ENCODE data around the gene COL23A1.
A peak's percentile ranks its signal among the peaks of the same experiment; 100 is the strongest.

Gene COL23A1

DNA sequence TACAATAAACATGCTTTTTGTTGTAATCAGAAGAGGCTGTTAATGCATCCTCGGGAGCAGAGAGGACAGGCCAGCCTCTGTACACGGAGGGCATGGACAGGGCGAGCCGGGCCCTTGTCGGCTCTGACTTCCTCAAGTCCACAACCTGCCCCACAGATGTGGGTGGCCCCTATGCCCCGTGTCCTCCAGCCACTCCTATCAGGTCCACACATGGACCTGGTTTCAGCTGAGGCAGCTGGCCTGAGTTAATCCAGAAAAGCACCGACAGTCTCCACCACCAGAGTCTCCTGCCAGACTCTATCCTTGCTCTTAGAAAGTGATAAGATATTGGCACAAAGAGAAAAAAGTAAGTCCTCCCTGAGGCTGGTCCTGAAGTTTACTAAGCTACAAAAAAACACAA lies 305.2 kb downstream of the COL23A1 start:
- TF ChIP-seq, protein P1, sequence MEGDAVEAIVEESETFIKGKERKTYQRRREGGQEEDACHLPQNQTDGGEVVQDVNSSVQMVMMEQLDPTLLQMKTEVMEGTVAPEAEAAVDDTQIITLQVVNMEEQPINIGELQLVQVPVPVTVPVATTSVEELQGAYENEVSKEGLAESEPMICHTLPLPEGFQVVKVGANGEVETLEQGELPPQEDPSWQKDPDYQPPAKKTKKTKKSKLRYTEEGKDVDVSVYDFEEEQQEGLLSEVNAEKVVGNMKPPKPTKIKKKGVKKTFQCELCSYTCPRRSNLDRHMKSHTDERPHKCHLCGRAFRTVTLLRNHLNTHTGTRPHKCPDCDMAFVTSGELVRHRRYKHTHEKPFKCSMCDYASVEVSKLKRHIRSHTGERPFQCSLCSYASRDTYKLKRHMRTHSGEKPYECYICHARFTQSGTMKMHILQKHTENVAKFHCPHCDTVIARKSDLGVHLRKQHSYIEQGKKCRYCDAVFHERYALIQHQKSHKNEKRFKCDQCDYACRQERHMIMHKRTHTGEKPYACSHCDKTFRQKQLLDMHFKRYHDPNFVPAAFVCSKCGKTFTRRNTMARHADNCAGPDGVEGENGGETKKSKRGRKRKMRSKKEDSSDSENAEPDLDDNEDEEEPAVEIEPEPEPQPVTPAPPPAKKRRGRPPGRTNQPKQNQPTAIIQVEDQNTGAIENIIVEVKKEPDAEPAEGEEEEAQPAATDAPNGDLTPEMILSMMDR (conservative IDR thresholded peaks at IDR 0.05; ENCODE audit: low read depth, low read length), result no peak
- H3K4me3 ChIP-seq (ENCODE audit: low read length), result no peak overlapping the region
- DNase-seq (ENCODE audit: low read depth), result no peak

DNA sequence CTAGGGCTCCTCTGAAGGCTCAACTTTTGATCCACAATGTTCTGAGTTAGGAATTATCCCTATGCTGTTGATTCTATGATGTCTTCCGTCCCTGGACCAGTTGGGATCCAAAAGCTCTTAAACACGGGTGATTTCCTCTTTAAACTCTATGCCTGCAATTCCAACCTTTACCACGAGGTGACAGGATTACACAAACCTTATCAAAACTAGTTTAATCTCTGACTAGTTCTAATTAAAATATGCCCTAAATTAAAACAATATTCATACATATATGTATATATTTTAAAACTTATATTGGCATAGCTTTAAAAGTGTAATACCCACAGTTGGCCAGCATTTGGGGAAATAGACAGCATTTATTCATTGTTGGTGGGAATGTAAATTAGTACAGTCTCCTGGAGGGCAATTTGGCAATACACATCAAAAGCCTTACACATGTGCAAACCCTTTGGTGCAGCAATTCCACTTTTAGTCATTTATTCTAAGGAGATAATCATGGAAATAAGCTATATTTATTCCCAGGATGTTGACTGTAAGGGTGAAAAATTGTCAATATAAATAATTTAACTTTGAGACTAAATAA lies 306.0 kb downstream of the COL23A1 start:
- TF ChIP-seq, protein P1 (conservative IDR thresholded peaks at IDR 0.05; ENCODE audit: low read depth, low read length), result peak; percentile 62
- DNase-seq (ENCODE audit: low read depth), result no peak

DNA sequence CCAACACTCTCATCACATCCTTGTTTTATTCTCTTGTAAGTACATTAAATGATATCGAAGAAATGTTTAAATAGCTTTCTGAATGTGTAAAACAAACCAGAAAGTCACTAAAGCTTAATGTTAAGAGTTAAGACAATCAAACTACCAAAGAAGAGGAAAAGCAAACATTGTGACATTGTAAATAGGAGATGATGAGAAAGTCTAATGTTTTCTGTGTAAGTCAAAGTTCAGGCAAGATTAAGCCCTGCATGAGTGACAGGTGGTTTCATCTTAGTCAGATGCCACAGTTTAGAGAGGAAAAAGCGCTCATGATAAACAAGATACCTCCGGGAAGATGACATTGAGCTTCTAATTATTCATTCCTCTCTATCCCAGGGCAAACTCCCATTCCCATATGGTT lies 306.7 kb downstream of the COL23A1 start:
- H3K4me3 ChIP-seq (ENCODE audit: low read length), result no peak overlapping the region
- DNase-seq (ENCODE audit: low read depth), result no peak
- TF ChIP-seq, protein P1 (conservative IDR thresholded peaks at IDR 0.05; ENCODE audit: low read depth, low read length), result no peak

More for the DNA sequence above, 306.0 kb downstream of the COL23A1 start:
- H3K4me3 ChIP-seq (ENCODE audit: low read length), result no peak overlapping the region

DNA sequence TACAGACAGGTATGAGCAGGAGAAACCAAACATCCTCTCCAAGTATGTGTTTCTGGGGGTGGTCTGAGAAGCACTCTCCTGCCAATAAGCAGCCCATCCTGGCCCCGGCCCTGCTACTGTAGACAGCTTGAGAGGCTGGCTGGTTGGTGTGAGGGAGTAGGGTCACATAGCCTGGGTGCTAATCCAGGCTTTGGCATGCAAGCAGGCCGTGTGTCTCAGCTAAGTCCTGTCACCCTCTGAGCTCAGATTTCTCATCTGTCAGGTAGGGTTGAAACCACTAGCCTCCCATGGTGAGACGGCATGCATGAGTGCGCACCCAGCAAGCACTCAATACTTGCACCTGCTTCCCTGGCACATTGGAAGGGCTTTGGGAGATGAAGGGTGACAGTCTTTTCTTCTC lies 307.8 kb downstream of the COL23A1 start:
- H3K4me3 ChIP-seq (ENCODE audit: low read length), result no peak overlapping the region
- TF ChIP-seq, protein P1 (conservative IDR thresholded peaks at IDR 0.05; ENCODE audit: low read depth, low read length), result no peak
- DNase-seq (ENCODE audit: low read depth), result no peak

DNA sequence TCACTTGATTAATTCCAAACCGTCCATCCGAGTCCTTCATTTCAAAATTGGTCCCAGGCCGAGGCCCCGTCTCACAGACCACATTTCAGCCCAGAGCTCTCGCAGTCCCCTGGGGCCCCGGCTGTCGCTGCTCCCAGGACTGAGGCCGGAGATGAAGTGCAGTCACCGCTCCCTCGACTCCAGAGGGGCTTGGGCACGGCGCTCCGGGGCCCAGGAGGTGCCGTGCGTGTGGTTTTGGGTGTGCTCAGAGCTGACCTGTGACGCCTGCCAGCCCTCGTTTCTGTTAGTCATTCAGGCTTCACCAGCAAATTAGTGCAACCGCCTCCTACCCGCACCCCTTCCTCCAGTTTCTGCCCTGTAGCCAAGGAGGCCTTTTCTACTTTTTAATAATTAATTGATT lies 308.9 kb downstream of the COL23A1 start:
- TF ChIP-seq, protein P1 (conservative IDR thresholded peaks at IDR 0.05; ENCODE audit: low read depth, low read length), result no peak
- no peak overlapping the region for H3K4me3 ChIP-seq (ENCODE audit: low read length)
- no peak for DNase-seq (ENCODE audit: low read depth)

DNA sequence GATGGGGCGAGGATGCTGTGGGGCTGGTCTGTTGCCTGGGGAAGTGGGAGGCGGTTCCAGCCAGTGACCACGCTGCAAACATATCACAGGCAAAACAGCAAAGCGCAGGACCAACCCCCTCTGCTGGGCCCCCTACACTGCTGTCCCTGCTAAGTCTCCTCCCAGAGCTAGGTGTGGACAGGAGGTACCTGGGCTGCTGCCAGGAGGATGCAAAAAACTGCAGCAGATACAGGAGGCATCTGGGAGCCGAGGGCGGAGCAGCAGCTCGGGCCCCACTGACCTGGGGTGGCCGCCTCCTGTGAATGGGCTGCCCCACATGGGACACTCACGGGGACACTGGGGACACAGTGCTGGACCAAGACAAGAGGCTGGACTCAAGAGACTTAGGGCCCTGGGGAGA lies 309.6 kb downstream of the COL23A1 start:
- TF ChIP-seq, protein P1 (conservative IDR thresholded peaks at IDR 0.05; ENCODE audit: low read depth, low read length), result no peak
- H3K4me3 ChIP-seq (ENCODE audit: low read length), result no peak overlapping the region
- DNase-seq (ENCODE audit: low read depth), result no peak

DNA sequence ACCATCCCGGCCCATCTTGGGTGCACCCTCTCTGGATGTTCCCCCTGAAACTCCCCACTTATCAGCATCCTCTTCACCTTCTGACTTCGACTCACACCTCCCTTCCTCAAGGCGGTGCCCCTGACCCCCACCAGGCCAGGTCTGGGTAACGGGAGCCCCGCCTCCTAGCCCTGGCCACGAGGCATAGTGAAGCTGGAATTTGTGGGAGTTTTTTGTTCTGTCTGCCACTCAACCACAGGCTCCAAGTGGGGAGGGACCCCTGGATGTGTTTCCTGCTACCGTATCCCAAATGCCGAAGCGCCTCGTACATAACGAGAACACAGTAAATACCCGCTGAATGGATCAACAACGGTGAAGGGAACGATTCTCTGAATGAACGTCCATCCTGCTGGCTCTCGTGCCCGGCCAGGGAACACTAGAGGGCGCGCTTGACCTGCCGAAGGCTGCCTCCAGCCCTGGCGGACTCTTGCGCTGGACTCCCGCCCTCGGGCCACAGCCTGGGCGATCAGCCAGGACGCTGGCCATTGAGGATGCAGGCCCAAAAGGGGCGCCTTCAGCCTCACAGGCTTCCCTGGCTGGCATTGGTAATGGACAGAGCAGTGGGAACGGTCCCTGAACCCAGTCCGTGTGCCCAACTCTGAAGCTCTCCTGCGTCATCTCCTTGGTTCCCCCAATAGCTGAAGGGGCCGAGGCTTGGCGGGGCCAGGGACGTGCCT lies 310.3 kb downstream of the COL23A1 start:
- DNase-seq (ENCODE audit: low read depth), result peak; percentile 7
- TF ChIP-seq, protein P1 (conservative IDR thresholded peaks at IDR 0.05; ENCODE audit: low read depth, low read length), result peak; percentile 86
- no peak overlapping the region for H3K4me3 ChIP-seq (ENCODE audit: low read length)
